ENCODE results near the gene CNGB1.

DNA sequence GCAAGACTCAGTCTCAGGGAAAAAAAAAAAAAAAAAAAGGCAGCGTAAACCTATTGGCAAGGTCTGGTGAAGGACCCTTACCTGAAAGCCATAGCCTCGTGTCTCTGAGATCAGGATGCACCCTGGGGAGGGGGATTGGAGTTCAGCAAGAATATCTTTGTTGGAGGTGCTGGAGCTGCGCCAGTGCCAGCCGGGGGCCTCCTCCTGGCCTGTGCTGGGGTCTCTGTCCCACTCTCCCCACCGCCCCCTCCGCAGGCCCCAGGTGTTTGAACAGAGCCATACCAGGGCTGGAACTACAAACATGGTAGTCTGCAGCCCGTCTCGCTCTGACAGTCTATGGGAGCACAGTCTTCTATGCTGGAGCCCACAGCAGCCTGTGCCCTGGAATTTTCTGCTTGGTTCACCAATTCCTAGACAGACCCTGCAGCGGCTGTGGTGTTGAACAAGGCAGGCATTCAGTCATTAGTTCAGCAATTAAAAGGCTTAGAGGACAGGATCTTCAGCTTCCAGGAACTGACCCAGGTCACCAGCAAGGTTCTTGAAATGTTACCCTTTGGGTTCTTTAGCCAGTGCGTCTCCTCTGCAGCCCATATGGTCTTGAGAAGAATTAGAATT, 126.4 kb downstream of the CNGB1 start:
- TF ChIP-seq, protein P1, sequence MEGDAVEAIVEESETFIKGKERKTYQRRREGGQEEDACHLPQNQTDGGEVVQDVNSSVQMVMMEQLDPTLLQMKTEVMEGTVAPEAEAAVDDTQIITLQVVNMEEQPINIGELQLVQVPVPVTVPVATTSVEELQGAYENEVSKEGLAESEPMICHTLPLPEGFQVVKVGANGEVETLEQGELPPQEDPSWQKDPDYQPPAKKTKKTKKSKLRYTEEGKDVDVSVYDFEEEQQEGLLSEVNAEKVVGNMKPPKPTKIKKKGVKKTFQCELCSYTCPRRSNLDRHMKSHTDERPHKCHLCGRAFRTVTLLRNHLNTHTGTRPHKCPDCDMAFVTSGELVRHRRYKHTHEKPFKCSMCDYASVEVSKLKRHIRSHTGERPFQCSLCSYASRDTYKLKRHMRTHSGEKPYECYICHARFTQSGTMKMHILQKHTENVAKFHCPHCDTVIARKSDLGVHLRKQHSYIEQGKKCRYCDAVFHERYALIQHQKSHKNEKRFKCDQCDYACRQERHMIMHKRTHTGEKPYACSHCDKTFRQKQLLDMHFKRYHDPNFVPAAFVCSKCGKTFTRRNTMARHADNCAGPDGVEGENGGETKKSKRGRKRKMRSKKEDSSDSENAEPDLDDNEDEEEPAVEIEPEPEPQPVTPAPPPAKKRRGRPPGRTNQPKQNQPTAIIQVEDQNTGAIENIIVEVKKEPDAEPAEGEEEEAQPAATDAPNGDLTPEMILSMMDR (IDR thresholded peaks at IDR 0.05), result no peak
- no peak for TF ChIP-seq EP300 (IDR thresholded peaks at IDR 0.05)
- TF ChIP-seq POLR2AphosphoS5 (IDR thresholded peaks at IDR 0.05), result no peak
- TF ChIP-seq POLR2A (IDR thresholded peaks at IDR 0.05), result no peak
